WI38 (cell line): ENCODE measurements around the gene STXBP5.

Experiments used
- H3K4me3 ChIP-seq: 2 replicates; pipeline ENCODE4 v1.5.1; 2011; ENCODE audit warnings: low read depth, mild to moderate bottlenecking, control low read depth, low read length
- TF ChIP-seq, protein P1 (sequence below): IDR thresholded peaks from 2 replicates; pipeline ENCODE4 v1.5.1; 2012; ENCODE audit warnings: low read depth, mild to moderate bottlenecking, control low read depth, low read length

STXBP5 gene

GRCh38 chr6:147407571-147407970, 203.4 kb downstream of the STXBP5 start:
- no peak overlapping the region for H3K4me3 ChIP-seq
- TF ChIP-seq, protein P1, sequence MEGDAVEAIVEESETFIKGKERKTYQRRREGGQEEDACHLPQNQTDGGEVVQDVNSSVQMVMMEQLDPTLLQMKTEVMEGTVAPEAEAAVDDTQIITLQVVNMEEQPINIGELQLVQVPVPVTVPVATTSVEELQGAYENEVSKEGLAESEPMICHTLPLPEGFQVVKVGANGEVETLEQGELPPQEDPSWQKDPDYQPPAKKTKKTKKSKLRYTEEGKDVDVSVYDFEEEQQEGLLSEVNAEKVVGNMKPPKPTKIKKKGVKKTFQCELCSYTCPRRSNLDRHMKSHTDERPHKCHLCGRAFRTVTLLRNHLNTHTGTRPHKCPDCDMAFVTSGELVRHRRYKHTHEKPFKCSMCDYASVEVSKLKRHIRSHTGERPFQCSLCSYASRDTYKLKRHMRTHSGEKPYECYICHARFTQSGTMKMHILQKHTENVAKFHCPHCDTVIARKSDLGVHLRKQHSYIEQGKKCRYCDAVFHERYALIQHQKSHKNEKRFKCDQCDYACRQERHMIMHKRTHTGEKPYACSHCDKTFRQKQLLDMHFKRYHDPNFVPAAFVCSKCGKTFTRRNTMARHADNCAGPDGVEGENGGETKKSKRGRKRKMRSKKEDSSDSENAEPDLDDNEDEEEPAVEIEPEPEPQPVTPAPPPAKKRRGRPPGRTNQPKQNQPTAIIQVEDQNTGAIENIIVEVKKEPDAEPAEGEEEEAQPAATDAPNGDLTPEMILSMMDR: no peak

- TF ChIP-seq, protein P1: no peak
- no peak overlapping the region for H3K4me3 ChIP-seq
These were observed 212.4 kb downstream of the STXBP5 start for GRCh38 chr6:147416622-147417021.

DNA sequence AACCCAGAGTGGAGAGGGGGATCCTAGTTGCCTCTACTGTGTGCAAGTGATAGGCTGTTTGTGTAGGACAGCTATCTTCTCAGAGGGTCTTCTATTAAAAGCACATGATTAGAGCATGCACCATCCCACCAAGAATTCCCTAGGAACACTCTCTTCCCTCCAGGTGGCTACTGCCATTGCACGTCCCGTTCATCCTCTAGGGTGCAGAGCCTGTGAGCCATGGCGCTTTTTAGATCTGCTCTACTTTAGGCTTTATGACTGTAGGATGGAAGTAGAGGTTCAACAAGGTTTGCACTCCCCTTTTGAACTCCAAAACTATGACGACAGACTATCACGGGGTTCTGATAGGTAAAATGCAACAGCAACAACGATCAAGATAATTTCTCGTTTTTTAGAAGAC, 213.7 kb downstream of the STXBP5 start:
- TF ChIP-seq, protein P1: no peak
- H3K4me3 ChIP-seq: no peak overlapping the region

- H3K4me3 ChIP-seq: no peak overlapping the region
- TF ChIP-seq, protein P1: no peak
These were observed 214.3 kb downstream of the STXBP5 start for GRCh38 chr6:147418523-147418922.

DNA sequence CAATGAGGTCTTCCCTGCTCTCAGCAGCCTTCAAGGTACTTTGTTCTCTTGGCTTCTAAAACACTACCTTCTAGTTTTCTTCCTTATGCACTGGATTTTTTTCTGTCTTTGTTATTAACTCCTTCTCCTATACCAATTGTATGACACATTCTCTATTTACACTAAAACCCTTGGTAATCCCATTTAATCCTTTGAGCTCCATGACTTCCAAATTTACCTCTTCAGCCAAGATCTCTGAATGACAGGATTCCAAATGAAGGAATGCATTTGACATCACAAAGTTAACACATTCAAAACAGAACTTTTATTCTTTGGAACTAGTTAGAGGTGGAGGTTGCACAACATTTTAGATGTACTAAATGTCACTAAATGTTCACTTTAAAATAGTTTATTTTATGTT, 217.7 kb downstream of the STXBP5 start:
- TF ChIP-seq, protein P1: no peak
- no peak overlapping the region for H3K4me3 ChIP-seq

- H3K4me3 ChIP-seq: no peak overlapping the region
- TF ChIP-seq, protein P1: no peak
These were observed 218.9 kb downstream of the STXBP5 start for GRCh38 chr6:147423111-147423510.

DNA sequence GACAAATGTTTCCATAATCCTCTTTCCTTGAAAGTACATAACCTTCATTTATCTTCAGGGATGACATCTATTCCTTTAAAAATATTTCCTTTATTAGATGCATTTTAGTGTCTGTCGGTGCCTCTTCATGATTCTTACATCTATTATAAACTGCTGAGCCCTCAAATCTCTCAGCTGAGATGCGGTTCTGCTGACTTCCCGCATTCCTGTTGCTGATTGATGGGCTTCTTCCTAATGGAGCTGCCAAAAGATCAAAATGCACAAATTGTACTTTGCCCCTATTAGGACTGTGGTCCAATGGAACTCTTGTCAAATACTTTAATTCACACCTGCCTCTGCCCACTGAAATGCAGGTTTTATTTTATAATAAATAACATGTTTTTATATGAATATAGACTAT, 225.6 kb downstream of the STXBP5 start:
- H3K4me3 ChIP-seq: no peak overlapping the region
- TF ChIP-seq, protein P1: no peak
